ENCODE data around the gene NACC2. TPM values are rescaled to one million over a fixed set of nuclear protein-coding genes. Genes with fewer than 3 reads are reported as not detected.
A peak's percentile ranks its signal among the peaks of the same experiment; 100 is the strongest.

The NACC2 gene
- total and polyA plus RNA-seq, 2 experiments from 2014 or later: 4.4 to 12.0 TPM

- no peaks in the 10 kb centered on the region for H3K4me1 ChIP-seq (ENCODE audit: low read depth)
- no peaks in the 10 kb centered on the region for H3K9me3 ChIP-seq (ENCODE audit: low read depth)
- no peaks in the 10 kb centered on the region for H3K36me3 ChIP-seq
- H3K27ac ChIP-seq: no peak overlapping the region
- TF ChIP-seq, protein P1, sequence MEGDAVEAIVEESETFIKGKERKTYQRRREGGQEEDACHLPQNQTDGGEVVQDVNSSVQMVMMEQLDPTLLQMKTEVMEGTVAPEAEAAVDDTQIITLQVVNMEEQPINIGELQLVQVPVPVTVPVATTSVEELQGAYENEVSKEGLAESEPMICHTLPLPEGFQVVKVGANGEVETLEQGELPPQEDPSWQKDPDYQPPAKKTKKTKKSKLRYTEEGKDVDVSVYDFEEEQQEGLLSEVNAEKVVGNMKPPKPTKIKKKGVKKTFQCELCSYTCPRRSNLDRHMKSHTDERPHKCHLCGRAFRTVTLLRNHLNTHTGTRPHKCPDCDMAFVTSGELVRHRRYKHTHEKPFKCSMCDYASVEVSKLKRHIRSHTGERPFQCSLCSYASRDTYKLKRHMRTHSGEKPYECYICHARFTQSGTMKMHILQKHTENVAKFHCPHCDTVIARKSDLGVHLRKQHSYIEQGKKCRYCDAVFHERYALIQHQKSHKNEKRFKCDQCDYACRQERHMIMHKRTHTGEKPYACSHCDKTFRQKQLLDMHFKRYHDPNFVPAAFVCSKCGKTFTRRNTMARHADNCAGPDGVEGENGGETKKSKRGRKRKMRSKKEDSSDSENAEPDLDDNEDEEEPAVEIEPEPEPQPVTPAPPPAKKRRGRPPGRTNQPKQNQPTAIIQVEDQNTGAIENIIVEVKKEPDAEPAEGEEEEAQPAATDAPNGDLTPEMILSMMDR (IDR thresholded peaks at IDR 0.05; ENCODE audit: low read depth, low read length): no peak
- H3K4me3 ChIP-seq: no peak overlapping the region
- no peaks in the 10 kb centered on the region for H3K27me3 ChIP-seq
- DNase-seq (ENCODE audit: low read depth in 1 of 2, low spot score in 1 of 2): no peak
These were observed 55.6 kb downstream of the NACC2 start for GRCh38 chr9:136039488-136039887.

DNA sequence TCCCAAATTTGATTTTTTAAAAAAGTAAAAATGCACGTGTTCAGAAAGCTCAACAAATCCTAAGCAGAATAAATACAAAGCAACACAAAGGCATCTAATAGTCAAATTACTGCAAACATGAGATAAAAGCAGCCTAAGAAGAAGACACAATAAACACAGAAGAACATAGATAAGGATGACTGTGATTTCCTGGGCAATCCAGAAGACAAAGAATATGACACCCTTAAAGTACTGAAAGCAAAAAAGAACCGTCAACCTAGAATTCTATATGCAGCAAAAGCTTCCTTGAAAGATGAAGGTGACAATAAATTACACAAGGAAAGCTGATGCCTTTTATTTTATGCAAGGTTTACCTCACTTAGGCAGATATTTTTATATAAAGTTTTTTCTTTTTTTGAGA, 58.2 kb downstream of the NACC2 start:
- H3K9me3 ChIP-seq (ENCODE audit: low read depth): no peaks in the 10 kb centered on the region
- TF ChIP-seq, protein P1 (IDR thresholded peaks at IDR 0.05; ENCODE audit: low read depth, low read length): no peak
- H3K27me3 ChIP-seq: no peaks in the 10 kb centered on the region
- no peak overlapping the region for H3K4me3 ChIP-seq
- DNase-seq (ENCODE audit: low read depth in 1 of 2, low spot score in 1 of 2): no peak
- H3K36me3 ChIP-seq: no peaks in the 10 kb centered on the region
- no peaks in the 10 kb centered on the region for H3K4me1 ChIP-seq (ENCODE audit: low read depth)
- no peak overlapping the region for H3K27ac ChIP-seq

GRCh38 chr9:136036050-136036449, 59.0 kb downstream of the NACC2 start:
- H3K36me3 ChIP-seq: no peaks in the 10 kb centered on the region
- no peaks in the 10 kb centered on the region for H3K4me1 ChIP-seq (ENCODE audit: low read depth)
- no peaks in the 10 kb centered on the region for H3K9me3 ChIP-seq (ENCODE audit: low read depth)
- no peak for DNase-seq (ENCODE audit: low read depth in 1 of 2, low spot score in 1 of 2)
- no peak overlapping the region for H3K4me3 ChIP-seq
- H3K27me3 ChIP-seq: no peaks in the 10 kb centered on the region
- H3K27ac ChIP-seq: no peak overlapping the region
- TF ChIP-seq, protein P1 (IDR thresholded peaks at IDR 0.05; ENCODE audit: low read depth, low read length): no peak

- no peak overlapping the region for H3K27ac ChIP-seq
These were observed 63.1 kb downstream of the NACC2 start for GRCh38 chr9:136031741-136032730.

GRCh38 chr9:136031094-136031493, 64.0 kb downstream of the NACC2 start:
- TF ChIP-seq, protein P1 (IDR thresholded peaks at IDR 0.05; ENCODE audit: low read depth, low read length): no peak
- H3K4me3 ChIP-seq: no peak overlapping the region
- no peaks in the 10 kb centered on the region for H3K27me3 ChIP-seq
- no peak overlapping the region for H3K27ac ChIP-seq
- DNase-seq (ENCODE audit: low read depth in 1 of 2, low spot score in 1 of 2): no peak
- no peaks in the 10 kb centered on the region for H3K36me3 ChIP-seq
- H3K4me1 ChIP-seq (ENCODE audit: low read depth): no peaks in the 10 kb centered on the region
- no peaks in the 10 kb centered on the region for H3K9me3 ChIP-seq (ENCODE audit: low read depth)

More at GRCh38 chr9:136031741-136032730, 63.1 kb downstream of the NACC2 start:
- H3K36me3 ChIP-seq: no peaks in the 10 kb centered on the region
- H3K4me1 ChIP-seq (ENCODE audit: low read depth): no peaks in the 10 kb centered on the region
- H3K9me3 ChIP-seq (ENCODE audit: low read depth): no peaks in the 10 kb centered on the region
- H3K4me3 ChIP-seq: no peak overlapping the region
- no peaks in the 10 kb centered on the region for H3K27me3 ChIP-seq
- DNase-seq (ENCODE audit: low read depth in 1 of 2, low spot score in 1 of 2): peak in 1 of 2 donors; percentile 39
- TF ChIP-seq, protein P1 (IDR thresholded peaks at IDR 0.05; ENCODE audit: low read depth, low read length): no peak

Data from cardiac muscle cell (in vitro differentiated cells and primary cell).